ENCODE data around the gene TCF7L1.

TCF7L1 gene

GRCh38 chr2:85163675-85164074 is 30.5 kb downstream of the TCF7L1 start:
- peaks cover 5% of the 10 kb centered on the region for H3K27me3 ChIP-seq (ENCODE audit: insufficient read depth, poor library complexity, severe bottlenecking)
- no peak for TF ChIP-seq CTCF (IDR thresholded peaks at IDR 0.05; ENCODE audit: insufficient read depth, low read length)
- no peak for TF ChIP-seq SPI1 (IDR thresholded peaks at IDR 0.05; ENCODE audit: borderline replicate concordance, low read depth)
- no peak for TF ChIP-seq REST (IDR thresholded peaks at IDR 0.05; ENCODE audit: insufficient replicate concordance, low read depth)
- TF ChIP-seq GABPA (IDR thresholded peaks at IDR 0.05; ENCODE audit: low read depth) = no peak
- no peak for TF ChIP-seq POLR2AphosphoS5 (IDR thresholded peaks at IDR 0.05; ENCODE audit: low read depth)
- no peak overlapping the region for H3K27ac ChIP-seq (replicated peaks)
- no peak for DNase-seq (ENCODE audit: low read depth in 1 of 2, low spot score in 1 of 2)
- no peak overlapping the region for H3K4me3 ChIP-seq (replicated peaks; ENCODE audit: insufficient read depth, low read length)

- no peak for DNase-seq (ENCODE audit: low read depth in 1 of 2, low spot score in 1 of 2)
- Histone ChIP-seq H3K27ac (replicated peaks) (no peak overlapping the region), H3K4me3 (replicated peaks; ENCODE audit: insufficient read depth, low read length) (no peak overlapping the region), H3K27me3 (ENCODE audit: insufficient read depth, poor library complexity, severe bottlenecking) (peaks cover 5% of the 10 kb centered on the region)
- TF ChIP-seq REST (IDR thresholded peaks at IDR 0.05; ENCODE audit: insufficient replicate concordance, low read depth) = no peak
- TF ChIP-seq SPI1 (IDR thresholded peaks at IDR 0.05; ENCODE audit: borderline replicate concordance, low read depth) = no peak
- TF ChIP-seq CTCF (IDR thresholded peaks at IDR 0.05; ENCODE audit: insufficient read depth, low read length) = no peak
- TF ChIP-seq POLR2AphosphoS5 (IDR thresholded peaks at IDR 0.05; ENCODE audit: low read depth) = no peak
- TF ChIP-seq GABPA (IDR thresholded peaks at IDR 0.05; ENCODE audit: low read depth) = no peak
These were observed 31.0 kb downstream of the TCF7L1 start for GRCh38 chr2:85164145-85164569.

GRCh38 chr2:85165088-85165690 is 32.0 kb downstream of the TCF7L1 start:
- Histone ChIP-seq H3K4me3 (replicated peaks; ENCODE audit: insufficient read depth, low read length) (no peak overlapping the region), H3K27ac (replicated peaks) (no peak overlapping the region), H3K27me3 (ENCODE audit: insufficient read depth, poor library complexity, severe bottlenecking) (peaks cover 7% of the 10 kb centered on the region)
- no peak for DNase-seq (ENCODE audit: low read depth in 1 of 2, low spot score in 1 of 2)
- TF ChIP-seq CTCF (IDR thresholded peaks at IDR 0.05; ENCODE audit: insufficient read depth, low read length) = no peak
- TF ChIP-seq POLR2AphosphoS5 (IDR thresholded peaks at IDR 0.05; ENCODE audit: low read depth) = no peak
- no peak for TF ChIP-seq SPI1 (IDR thresholded peaks at IDR 0.05; ENCODE audit: borderline replicate concordance, low read depth)

GRCh38 chr2:85166021-85166420 is 32.8 kb downstream of the TCF7L1 start:
- TF ChIP-seq CTCF (IDR thresholded peaks at IDR 0.05; ENCODE audit: insufficient read depth, low read length) = no peak
- TF ChIP-seq GABPA (IDR thresholded peaks at IDR 0.05; ENCODE audit: low read depth) = no peak
- no peak for TF ChIP-seq SPI1 (IDR thresholded peaks at IDR 0.05; ENCODE audit: borderline replicate concordance, low read depth)
- TF ChIP-seq POLR2AphosphoS5 (IDR thresholded peaks at IDR 0.05; ENCODE audit: low read depth) = no peak
- no peak for TF ChIP-seq REST (IDR thresholded peaks at IDR 0.05; ENCODE audit: insufficient replicate concordance, low read depth)
- H3K4me3 ChIP-seq (replicated peaks; ENCODE audit: insufficient read depth, low read length) = no peak overlapping the region
- no peak for DNase-seq (ENCODE audit: low read depth in 1 of 2, low spot score in 1 of 2)
- no peak overlapping the region for H3K27ac ChIP-seq (replicated peaks)
- peaks cover 7% of the 10 kb centered on the region for H3K27me3 ChIP-seq (ENCODE audit: insufficient read depth, poor library complexity, severe bottlenecking)

Measured in HL-60 (cell line).